HepG2 (cell line): ENCODE data around the gene BCAS1. TPM values are rescaled to one million over a fixed set of nuclear protein-coding genes. Genes with fewer than 3 reads are reported as not detected.

ENCODE experiments used
- DMAP1 ChIP-seq: IDR thresholded peaks from 2 replicates; pipeline ENCODE4 v1.6.1; 2016
- PPARG ChIP-seq: conservative IDR thresholded peaks from 2 replicates; pipeline ENCODE4 v1.6.1; 2016; ENCODE audit warnings: missing biosample characterization, missing genetic modification reagents
- TBL1XR1 ChIP-seq: fragments of 150-350 bp; IDR thresholded peaks from 2 replicates; pipeline ENCODE4 v1.6.1; 2014; ENCODE audit warnings: borderline replicate concordance, low read length; ENCODE audit not compliant: partially characterized antibody
- ZFP41 ChIP-seq: sonication (generic); formaldehyde crosslinking; IDR thresholded peaks from 2 replicates; pipeline ENCODE4 v1.4.0; 2020; ENCODE audit warnings: mild to moderate bottlenecking, missing genetic modification reagents, borderline replicate concordance
- ZNF224 ChIP-seq: sonication (generic); formaldehyde crosslinking; IDR thresholded peaks from 2 replicates; pipeline ENCODE4 v1.5.0; 2020; ENCODE audit warnings: mild to moderate bottlenecking, missing genetic modification reagents
- ZNF281 ChIP-seq: sonication (generic); formaldehyde crosslinking; IDR thresholded peaks from 2 replicates; pipeline ENCODE4 v1.4.0; 2020; ENCODE audit warnings: missing genetic modification reagents, borderline replicate concordance
- ZNF512B ChIP-seq: sonication (generic); formaldehyde crosslinking; IDR thresholded peaks from 2 replicates; pipeline ENCODE4 v1.5.1; 2020; ENCODE audit warnings: missing genetic modification reagents, mild to moderate bottlenecking, borderline replicate concordance
- polyA plus RNA-seq, 8 experiments: library from polyadenylated mRNA; depleted of rRNA in 3 of 8; stranded (reverse) in 7 of 8; unstranded in 1 of 8; fragments of >200 nt; fragmentation: Illumina TruSeq in 4 of 8; extraction: Trizol in 4 of 8; gene quantifications; 2 replicates each; pipeline versions ENCODE4 v1.2.1 to v1.2.3, GENCODE V29; 2011 to 2016; ENCODE audit warnings: low read depth in 4 of 8, missing spikeins in 1 of 8, mixed read lengths in 1 of 8; ENCODE audit not compliant: insufficient read depth in 1 of 8
- total RNA-seq, 5 experiments: library from RNA; depleted of rRNA; stranded (reverse); fragments of >200 nt; fragmentation: Illumina TruSeq; extraction: Trizol; gene quantifications; 2 replicates each; pipeline ENCODE4 v1.2.3, GENCODE V29; 2016; ENCODE audit warnings: low read depth in 1 of 5

The BCAS1 gene
- total and polyA plus RNA-seq, 2 of the 13 experiments (the other 11 are each of a cell fraction or from before 2014, with no cell fraction given) = 0.55 to 0.91 TPM

GRCh38 chr20:53905019-53905819, 165.2 kb downstream of the BCAS1 start (continued):
- TF ChIP-seq ZNF512B (CRISPR knock-in tag) (no peak), PPARG (no peak), DMAP1 (CRISPR knock-in tag) (no peak), TBL1XR1 (no peak), ZNF281 (CRISPR knock-in tag) (no peak), ZFP41 (CRISPR knock-in tag) (no peak), ZNF224 (CRISPR knock-in tag) (no peak)
